Glutamatergic neuron (in vitro differentiated cells): Measurements from ENCODE around the gene TYW1. TPM values are rescaled to one million over a fixed set of nuclear protein-coding genes. Genes with fewer than 3 reads are reported as not detected.
A peak's percentile ranks its signal among the peaks of the same experiment; 100 is the strongest.
"Not testable (repeated sequence)": the region's sequence is repeated elsewhere in the genome, so short reads cannot be mapped to it uniquely, and the experiment has no call there.

ENCODE experiments used
- DNase-seq: peaks from one replicate; pipeline ENCODE4 v3.0.0; 2022
- H3K27ac Mint-ChIP-seq: one replicate; pipeline ENCODE4 v1.8.0; 2020; ENCODE audit warnings: mild to moderate bottlenecking, mixed read lengths, inconsistent platforms; ENCODE audit not compliant: unreplicated experiment
- H3K27me3 Mint-ChIP-seq: one replicate; pipeline ENCODE4 v1.8.0; 2020; ENCODE audit warnings: mild to moderate bottlenecking, moderate library complexity, mixed read lengths, inconsistent platforms; ENCODE audit not compliant: unreplicated experiment
- H3K36me3 Mint-ChIP-seq: one replicate; pipeline ENCODE4 v1.8.0; 2020; ENCODE audit warnings: mild to moderate bottlenecking, mixed read lengths, inconsistent platforms; ENCODE audit not compliant: unreplicated experiment
- H3K4me1 Mint-ChIP-seq: one replicate; pipeline ENCODE4 v1.8.0; 2020; ENCODE audit warnings: mild to moderate bottlenecking, low read depth, mixed read lengths, inconsistent platforms; ENCODE audit not compliant: unreplicated experiment
- H3K4me3 Mint-ChIP-seq: one replicate; pipeline ENCODE4 v1.8.0; 2020; ENCODE audit warnings: mild to moderate bottlenecking, mixed read lengths, inconsistent platforms; ENCODE audit not compliant: unreplicated experiment
- H3K9me3 Mint-ChIP-seq: one replicate; pipeline ENCODE4 v1.8.0; 2020; ENCODE audit warnings: mild to moderate bottlenecking, moderate library complexity, mixed read lengths, inconsistent platforms; ENCODE audit not compliant: unreplicated experiment
- CTCF ChIP-seq: fragments of 200-600 bp; sonication (generic); IDR thresholded peaks from one replicate; pipeline ENCODE4 v1.5.0; 2021; ENCODE audit not compliant: partially characterized antibody, unreplicated experiment
- total RNA-seq: library from RNA; stranded (reverse); fragmentation: NEBNext Ultra II Directional; extraction: Animal tissue kit (Norgen Biotek cat#: 25700); gene quantifications from one replicate; pipeline ENCODE4 v1.2.1, GENCODE V29; 2021; ENCODE audit not compliant: unreplicated experiment

Gene TYW1
- total RNA-seq, 1 donor from 2014 or later = 17.7 TPM

GRCh38 chr7:67018940-67019339, 22.3 kb downstream of the TYW1 start:
- H3K36me3 Mint-ChIP-seq = peaks cover 8% of the 10 kb centered on the region
- H3K27me3 Mint-ChIP-seq = no peaks in the 10 kb centered on the region
- H3K9me3 Mint-ChIP-seq = peaks cover 3% of the 10 kb centered on the region
- H3K4me3 Mint-ChIP-seq = no peak overlapping the region
- DNase-seq = no peak
- no peak overlapping the region for H3K27ac Mint-ChIP-seq
- no peak for TF ChIP-seq CTCF
- H3K4me1 Mint-ChIP-seq = no peaks in the 10 kb centered on the region

DNA sequence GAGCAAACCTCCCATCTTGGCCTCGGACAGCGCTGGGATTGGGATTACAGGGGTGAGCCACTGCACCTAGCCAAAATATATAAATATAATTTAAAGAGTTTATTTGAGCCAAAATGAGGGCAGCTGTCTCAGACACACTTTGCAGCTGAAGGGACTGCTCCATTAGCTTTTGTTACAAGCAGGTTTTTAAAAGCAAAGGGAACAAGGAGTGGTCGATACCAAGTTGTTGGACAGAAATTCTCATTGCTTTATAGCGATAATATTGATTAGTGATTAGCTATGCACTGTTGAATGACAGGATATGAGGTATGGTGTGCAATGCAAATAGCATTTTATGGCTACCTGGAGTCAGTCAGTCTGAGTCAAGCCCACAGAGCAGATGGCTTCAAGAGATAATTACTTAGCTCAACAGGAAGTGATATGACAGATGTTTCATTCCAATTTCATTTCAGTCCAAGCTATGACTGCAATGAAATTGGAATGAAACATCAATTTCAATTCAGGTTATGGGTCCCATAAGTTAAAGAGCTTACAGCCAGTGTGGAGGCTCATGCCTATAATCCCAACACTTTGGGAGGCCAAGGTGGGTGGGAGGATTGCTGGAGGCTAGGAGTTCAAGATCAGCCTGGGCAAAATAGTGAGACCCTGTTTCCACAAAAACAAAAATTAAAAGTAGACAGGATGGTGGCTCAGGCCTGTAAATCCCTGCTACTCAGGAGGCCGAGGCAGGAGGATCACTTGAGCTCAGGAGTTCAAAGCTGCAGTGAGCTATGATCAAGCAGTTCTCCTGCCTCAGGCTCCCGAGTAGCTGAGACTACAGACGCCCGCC, 23.1 kb downstream of the TYW1 start:
- Mint-ChIP-seq H3K9me3 (peaks cover 3% of the 10 kb centered on the region), H3K4me1 (no peaks in the 10 kb centered on the region), H3K36me3 (peaks cover 8% of the 10 kb centered on the region), H3K27me3 (no peaks in the 10 kb centered on the region), H3K4me3 (no peak overlapping the region), H3K27ac (no peak overlapping the region)
- TF ChIP-seq CTCF = no peak
- DNase-seq = no peak

DNA sequence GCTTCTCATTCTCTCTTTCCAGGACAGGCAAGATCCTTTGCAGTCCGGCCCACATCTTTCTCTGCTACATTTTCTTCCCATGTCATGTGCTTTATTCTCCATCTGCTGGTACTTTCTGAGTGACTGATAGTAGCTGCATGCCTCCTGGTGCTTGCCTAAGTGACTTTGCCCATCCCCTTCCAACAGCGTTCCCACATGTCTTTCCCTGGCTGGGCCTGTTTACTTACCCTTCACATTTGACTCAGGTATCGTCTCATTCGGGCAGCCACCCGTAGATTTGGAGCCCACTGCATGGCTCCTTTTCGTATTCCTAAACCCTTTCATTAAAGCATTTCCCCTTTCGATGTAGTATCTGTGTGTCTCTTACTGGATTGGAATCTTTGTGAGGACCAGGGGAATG, 24.6 kb downstream of the TYW1 start:
- Mint-ChIP-seq H3K27ac (no peak overlapping the region), H3K36me3 (peaks cover 8% of the 10 kb centered on the region)
- TF ChIP-seq CTCF = no peak

DNA sequence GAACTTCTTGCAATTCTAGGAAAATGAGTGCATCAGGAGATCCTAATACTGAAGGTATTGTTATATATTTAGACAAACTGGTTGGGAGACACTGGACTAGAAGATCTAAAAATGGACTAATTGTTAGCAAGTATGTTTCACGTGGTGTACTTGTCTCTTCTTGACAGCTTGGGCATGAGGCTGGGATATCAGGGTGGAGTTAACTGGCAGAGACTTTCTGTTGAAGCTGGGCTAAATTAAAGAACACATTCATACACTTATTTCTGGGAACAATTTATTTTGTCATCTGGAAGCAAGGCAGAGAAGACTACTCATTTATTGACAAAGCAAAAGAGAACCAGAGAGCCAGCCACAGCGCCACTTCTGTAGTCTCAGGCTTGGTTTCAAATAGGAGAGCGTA, 25.9 kb downstream of the TYW1 start:
- no peak for TF ChIP-seq CTCF
- Mint-ChIP-seq H3K36me3 (peaks cover 8% of the 10 kb centered on the region), H3K4me3 (no peak overlapping the region), H3K27me3 (no peaks in the 10 kb centered on the region), H3K9me3 (peaks cover 3% of the 10 kb centered on the region), H3K27ac (peak overlapping the region; percentile 46), H3K4me1 (no peaks in the 10 kb centered on the region)
- no peak for DNase-seq

More for the DNA sequence above, 24.6 kb downstream of the TYW1 start:
- Mint-ChIP-seq H3K9me3 (peaks cover 3% of the 10 kb centered on the region), H3K4me1 (no peaks in the 10 kb centered on the region), H3K4me3 (no peak overlapping the region), H3K27me3 (no peaks in the 10 kb centered on the region)
- DNase-seq = no peak

DNA sequence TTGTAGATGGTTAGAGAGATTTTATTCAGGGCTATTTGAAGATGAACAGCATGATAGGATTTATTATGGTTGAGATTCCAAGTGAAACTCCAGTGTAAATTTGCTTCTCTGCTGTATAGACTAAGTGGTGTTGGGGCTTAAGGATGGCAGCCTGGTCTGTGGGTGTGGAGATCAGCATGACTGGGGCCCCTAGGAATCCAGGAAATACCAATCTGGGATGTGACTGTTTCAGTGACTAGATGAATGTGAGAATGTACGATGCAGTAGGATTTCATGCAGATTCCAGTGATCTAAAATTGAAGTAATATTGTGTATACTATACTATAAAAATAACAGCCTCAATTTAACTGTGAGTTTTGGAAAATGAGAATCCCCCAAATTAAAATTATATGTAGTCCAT, 28.8 kb downstream of the TYW1 start:
- not testable (repeated sequence) for H3K27me3 Mint-ChIP-seq, H3K4me3 Mint-ChIP-seq, DNase-seq, H3K9me3 Mint-ChIP-seq, H3K27ac Mint-ChIP-seq, H3K4me1 Mint-ChIP-seq
- H3K36me3 Mint-ChIP-seq = peaks cover 14% of the 10 kb centered on the region

DNA sequence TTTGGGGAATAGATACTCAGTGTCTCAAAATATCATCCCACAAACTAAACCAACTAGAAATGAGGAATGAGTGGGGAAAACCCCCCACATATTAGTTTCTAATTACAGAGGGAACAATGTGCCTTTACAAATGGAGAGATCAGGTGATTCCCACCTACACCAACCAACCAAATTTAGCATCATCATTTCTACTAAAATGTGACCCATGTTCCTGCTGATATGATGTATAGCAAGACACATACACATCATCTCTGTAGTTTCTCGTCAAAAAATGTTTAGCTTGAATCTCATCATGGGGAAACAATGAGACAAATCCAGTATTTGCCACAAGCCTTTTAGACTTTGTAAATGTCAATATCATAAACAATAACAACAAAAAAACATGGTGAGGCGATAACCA, 35.1 kb downstream of the TYW1 start:
- H3K9me3 Mint-ChIP-seq, H3K4me1 Mint-ChIP-seq, H3K4me3 Mint-ChIP-seq, H3K27ac Mint-ChIP-seq, H3K36me3 Mint-ChIP-seq, DNase-seq, H3K27me3 Mint-ChIP-seq: not testable (repeated sequence)
